ENCODE data around the gene FAM184A.
"Not testable (repeated sequence)": the region's sequence is repeated elsewhere in the genome, so short reads cannot be mapped to it uniquely, and the experiment has no call there.

The FAM184A gene

DNA sequence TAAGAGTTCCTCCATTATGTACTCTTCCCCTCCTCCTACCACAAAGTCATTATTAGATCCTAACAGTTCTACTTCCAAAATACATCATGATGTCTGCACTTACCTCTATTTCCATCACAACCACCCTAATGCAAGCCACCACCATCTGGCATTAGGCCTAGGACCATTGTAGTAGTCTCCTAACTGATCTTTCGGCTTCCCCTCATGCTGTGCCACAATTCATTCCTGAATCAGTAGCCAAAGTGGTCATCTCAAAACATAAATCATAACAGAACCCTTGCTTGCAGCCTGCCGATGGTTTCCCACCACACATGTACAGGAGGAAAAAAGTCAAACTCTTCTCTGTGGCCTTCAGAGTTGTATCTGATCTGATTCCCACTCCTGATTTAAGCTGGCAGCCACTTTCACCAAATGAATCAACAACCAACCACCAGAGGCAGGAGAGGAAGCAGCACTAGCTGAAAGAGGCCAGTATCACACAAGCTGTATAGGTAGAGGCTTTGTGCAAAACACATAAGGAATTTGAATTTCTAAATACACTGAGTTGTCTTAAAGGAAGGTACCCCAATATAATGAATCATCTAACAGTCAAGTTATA, 26.1 kb downstream of the FAM184A start:
- DNase-seq: no peak

- DNase-seq: no peak
Measured at GRCh38 chr6:119044255-119044654, 34.2 kb downstream of the FAM184A start.

GRCh38 chr6:119043783-119044182, 34.7 kb downstream of the FAM184A start:
- no peak for DNase-seq

DNA sequence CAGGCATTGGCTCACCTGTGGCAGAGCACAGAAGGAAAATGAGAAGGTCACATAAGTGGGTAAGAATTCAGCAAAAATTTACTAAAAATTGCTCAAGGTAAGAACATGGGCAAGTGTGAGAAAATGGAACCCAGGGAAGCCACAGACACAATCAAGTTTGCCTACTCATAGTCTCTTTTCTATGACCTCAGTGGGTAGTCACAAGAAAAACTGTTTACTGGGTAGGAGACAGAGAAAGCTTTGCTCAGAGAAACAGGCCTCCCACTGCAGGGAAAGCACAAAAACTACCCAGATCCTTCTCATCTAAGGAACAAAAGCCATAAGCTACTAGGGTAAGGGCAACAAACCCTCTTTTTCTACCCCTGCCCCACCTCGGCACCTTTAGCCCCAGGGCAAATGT, 35.2 kb downstream of the FAM184A start:
- no peak for DNase-seq

- DNase-seq: no peak
Measured at GRCh38 chr6:119040636-119041035, 37.8 kb downstream of the FAM184A start.

DNA sequence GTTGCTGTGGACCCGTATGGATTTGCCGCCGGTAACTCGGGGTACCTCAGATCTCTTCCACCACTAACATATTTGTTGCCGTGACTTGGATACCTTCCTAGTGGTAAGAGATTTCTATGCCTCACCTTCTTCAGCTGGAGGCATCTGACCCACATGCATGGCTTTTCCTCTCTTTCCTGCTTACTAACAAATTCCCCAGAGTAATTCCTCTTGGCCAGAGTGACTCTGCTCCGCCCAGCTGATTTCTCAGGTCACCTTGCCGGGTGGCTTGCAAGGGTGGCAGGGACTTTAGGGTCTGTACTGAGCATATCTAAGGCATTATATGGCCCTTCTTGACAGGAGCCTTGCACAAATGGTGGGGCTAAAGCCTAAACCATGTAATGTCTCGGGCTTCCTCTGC, 38.2 kb downstream of the FAM184A start:
- DNase-seq: no peak

GRCh38 chr6:119037941-119038623, 40.4 kb downstream of the FAM184A start:
- DNase-seq: no peak

- DNase-seq: no peak
Measured at GRCh38 chr6:119037264-119037663, 41.2 kb downstream of the FAM184A start.

- no peak for DNase-seq
Measured at GRCh38 chr6:119036081-119036480, 42.4 kb downstream of the FAM184A start.

GRCh38 chr6:119035459-119035858, 43.0 kb downstream of the FAM184A start:
- no peak for DNase-seq

DNA sequence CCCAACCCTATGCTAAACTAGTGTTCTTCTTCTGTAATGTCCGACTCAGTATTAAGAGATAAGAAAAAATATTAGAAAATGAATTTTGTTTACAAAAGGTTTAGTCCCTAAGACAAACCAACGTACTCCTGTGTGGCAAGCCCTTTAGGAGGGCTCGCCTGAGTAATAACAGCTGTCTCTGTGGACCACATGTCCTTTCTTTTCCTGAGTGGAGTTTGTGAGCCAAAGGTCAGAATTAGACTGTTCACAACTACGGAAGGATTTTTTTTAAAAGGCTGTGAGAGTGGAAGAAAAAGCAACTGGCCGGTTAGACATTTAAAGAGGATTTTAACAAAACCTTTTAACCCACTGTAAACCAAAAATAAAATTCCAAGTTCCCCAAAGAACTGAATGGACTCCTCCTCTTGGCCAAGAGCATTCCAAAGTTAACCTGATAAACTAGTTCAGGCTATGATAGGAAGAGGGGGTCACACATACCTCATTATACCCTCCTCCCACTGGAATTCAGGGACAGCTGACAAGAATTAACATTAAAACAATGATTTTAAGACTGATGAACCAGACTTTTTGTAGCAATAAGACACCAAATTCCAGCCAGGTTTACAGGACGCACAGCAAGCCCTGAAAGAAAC, 43.5 kb downstream of the FAM184A start:
- DNase-seq: no peak

- no peak for DNase-seq
Measured at GRCh38 chr6:119032428-119032827, 46.0 kb downstream of the FAM184A start.

- DNase-seq: no peak
Measured at GRCh38 chr6:119030759-119031158, 47.7 kb downstream of the FAM184A start.

DNA sequence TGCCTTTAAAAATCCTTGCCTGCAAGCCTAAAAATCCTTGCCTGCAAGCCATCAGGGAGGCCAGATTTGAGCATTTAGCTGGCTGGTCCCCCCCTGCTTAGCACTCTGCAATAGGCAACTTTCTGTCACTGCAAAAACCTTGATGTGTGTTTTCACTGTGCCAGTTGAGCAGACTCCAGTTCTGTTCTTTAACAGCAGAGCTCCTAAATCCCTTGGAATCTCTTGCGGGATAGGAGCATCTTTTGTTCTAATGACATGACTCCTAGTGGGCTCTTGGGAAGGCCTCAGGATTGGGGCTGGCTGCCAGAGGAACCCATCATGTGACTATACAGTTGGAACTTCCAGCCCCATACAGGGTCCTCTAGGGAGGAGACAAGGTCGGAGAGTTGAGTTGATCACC, 50.4 kb downstream of the FAM184A start:
- no peak for DNase-seq

- no peak for DNase-seq
Measured at GRCh38 chr6:119027465-119027864, 51.0 kb downstream of the FAM184A start.

DNA sequence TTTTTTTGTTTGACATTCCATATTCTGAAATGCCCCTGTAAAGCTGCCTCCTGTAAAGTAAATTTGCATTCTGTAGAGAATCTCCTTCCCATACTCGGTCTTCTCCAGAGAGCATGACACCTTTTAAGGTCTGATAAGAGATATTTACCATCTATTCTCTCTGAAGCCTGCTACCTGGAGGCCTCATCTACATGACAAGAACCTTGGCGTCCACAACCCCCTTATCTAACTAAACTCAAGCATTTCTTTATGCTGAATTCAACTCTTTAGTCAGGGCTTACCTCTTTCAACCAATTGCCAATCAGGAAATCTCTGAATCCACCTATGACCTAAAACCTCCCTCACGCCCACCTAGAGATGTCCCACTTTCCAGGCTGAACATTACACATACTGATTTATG, 51.6 kb downstream of the FAM184A start:
- DNase-seq: no peak

- no peak for DNase-seq
Measured at GRCh38 chr6:119025793-119026192, 52.7 kb downstream of the FAM184A start.

DNA sequence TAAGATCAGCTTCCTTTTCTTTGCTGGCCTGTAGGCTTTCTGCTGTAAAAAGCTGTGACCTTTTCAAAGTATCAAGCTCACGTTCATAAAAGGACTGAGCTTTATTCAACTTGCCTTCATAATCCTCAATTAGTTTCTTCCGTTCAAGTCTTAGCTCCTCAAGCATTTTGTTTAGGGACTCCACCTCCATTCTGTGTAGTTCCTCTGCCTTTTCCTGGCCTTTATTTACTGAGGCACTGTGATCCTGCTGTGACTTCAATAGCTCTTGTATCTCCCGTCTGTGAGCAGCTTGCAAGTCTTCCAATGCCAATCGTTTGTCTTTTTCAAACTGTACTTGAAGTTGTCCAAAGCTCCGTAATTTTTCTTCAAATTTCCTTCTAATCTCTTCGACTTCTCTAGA, 54.4 kb downstream of the FAM184A start:
- DNase-seq: no peak

GRCh38 chr6:119022796-119023195, 55.7 kb downstream of the FAM184A start:
- DNase-seq: no peak

DNA sequence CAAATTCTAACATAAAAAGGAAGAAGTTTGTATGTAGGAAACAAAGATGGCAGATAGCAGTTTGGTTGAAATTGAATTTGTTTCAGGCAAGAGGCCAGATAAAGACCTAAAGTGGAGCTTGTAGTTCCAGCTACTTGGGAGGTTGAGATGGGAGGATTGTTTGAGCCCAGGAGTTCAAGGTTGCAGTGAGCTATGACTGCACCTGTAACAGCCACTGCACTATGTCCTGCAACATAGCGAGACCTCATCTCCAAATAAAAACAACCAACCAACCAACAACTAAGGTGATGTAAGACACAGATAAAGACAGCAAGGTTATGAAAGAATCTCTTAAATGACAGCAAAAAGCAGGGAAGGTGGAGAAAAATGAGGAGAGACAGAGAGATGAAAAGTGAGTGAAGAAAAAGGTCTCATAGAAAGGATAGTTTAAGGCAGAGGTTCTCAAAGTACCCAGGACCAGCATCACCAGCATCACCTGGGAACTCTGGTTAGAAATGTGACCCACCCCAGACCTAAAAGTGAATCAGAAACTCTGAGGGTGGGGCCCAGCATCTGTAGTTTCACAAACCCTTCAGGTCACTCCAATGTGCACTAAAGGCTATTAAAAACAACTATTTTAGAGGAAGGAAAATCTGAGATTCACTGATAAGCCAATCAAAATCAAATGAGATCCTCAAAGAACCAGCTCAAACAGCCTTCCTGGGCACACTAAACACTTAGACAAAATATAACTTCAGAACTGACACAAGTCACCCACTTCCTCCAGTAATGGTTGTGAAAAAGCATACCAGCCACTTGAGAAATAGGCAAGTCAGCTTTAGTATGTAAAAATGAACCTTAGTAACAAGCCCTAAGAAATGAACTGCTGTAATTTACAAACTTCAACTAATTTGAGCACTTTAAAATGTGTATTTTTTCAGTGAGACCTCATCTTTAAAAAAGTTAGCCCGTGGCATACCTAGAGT, 57.6 kb downstream of the FAM184A start:
- DNase-seq: no peak

GRCh38 chr6:119015165-119015564, 63.3 kb downstream of the FAM184A start:
- not testable (repeated sequence) for DNase-seq

DNA sequence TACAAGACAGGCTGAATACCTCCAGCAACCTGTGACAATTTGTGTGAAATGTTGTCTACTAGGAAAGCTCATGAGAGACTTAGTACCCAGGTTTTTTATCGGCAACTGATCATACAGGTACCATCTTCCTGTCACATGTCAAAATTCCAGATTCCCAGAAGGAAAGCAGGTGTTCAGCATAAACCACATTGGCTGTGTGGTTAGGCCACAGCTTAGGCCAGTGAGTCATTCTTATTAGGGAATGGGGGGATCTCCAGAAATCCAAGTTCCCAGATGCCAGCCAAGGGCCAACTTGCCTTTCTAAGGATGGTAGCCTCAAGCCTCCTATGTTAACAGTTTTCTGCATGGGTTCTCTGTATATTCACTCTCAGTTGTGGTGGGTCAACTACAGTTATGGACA, 65.9 kb downstream of the FAM184A start:
- no peak for DNase-seq

GRCh38 chr6:119009266-119009665, 69.2 kb downstream of the FAM184A start:
- DNase-seq: not testable (repeated sequence)
